Measurements from ENCODE around the gene SFXN3.

The SFXN3 gene

DNA sequence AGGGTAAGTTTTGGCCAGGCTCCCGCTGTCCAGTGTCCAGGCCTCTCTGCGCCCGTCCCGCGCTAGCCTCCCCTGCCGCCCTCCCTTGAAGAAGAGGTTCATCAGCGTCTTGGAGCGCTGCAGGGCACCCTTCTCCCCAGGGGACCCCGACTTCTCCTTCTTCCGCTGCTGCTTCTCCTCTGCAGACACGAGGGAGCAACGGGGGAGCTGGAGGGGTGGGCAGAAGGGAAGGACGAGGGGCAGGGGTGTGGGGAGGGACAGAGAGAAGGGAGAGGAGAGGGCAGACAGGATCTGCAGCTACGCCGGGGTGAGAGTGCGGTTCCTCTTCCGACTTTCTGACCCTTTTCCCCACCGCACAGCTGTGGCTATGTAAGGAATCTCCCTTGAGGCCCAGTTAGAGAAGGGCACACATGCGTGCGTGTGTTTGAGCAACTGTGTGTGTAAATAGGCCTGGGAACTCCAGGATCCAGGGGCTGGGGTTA, 12.9 kb upstream of the SFXN3 start:
- H2AFZ ChIP-seq (ENCODE audit: low read depth, low read length, severe bottlenecking) = no peak overlapping the region

DNA sequence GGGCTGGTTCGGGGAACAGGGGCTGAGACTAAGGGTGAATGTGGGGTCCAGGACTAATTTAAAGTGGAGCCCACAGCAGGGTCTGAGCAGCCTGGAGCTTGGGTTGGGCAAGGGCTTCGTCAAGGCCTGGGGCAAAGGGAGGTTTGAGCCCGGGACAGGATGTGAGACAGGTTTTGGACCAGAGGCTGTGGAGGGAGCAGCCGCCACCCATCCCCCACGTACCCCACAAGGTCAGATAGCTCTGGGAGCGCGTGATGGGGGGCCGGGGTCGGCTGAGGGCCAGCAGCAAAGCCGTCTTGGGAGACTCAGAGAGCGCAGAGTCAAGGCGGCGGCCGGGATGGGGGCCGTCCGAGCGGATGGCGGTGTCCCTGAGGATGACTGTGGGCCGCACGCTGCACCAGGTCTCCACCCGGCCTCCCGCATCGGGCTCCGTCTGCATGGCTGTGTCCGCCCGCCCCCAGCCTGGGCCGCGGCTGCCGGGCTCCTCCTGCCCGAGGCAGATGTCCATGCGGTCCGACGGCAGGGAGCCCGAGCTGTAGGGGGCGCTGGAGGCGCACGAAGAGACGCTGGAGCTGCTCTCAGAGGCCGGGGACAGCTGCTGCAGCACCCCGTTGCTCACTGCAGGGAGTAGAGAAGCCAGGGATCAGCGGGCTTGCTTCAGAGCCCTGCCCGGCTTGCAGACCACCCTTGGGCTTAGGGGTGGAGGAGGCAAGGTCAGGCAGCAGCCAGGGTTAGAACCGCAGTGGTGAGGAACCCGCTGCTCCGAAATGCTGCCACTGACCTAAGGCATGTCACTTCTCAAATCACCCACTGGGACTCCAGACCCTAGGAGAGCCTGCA, 12.2 kb upstream of the SFXN3 start:
- no peak overlapping the region for H3K4me2 ChIP-seq (ENCODE audit: low read depth, low read length, poor library complexity, severe bottlenecking)
- no peaks in the 10 kb centered on the region for H3K9me3 ChIP-seq (ENCODE audit: insufficient read depth, low read length)
- no peak overlapping the region for H3K4me3 ChIP-seq (ENCODE audit: insufficient read depth, low read length, poor library complexity, severe bottlenecking)
- peak; percentile 62 for TF ChIP-seq CTCF (IDR thresholded peaks at IDR 0.05; ENCODE audit: insufficient read depth, low read length, poor library complexity, severe bottlenecking)
- TF ChIP-seq EZH2phosphoT487 (conservative IDR thresholded peaks at IDR 0.05; ENCODE audit: low read length) = no peak
- no peaks in the 10 kb centered on the region for H3K79me2 ChIP-seq (ENCODE audit: insufficient read depth, low read length)
- no peak overlapping the region for H3K9ac ChIP-seq (ENCODE audit: low read length)
- H3K36me3 ChIP-seq (ENCODE audit: low read length) = no peaks in the 10 kb centered on the region
- H2AFZ ChIP-seq (ENCODE audit: low read depth, low read length, severe bottlenecking) = no peak overlapping the region
- no peaks in the 10 kb centered on the region for H4K20me1 ChIP-seq (ENCODE audit: low read depth, low read length)
- H3F3A ChIP-seq (ENCODE audit: insufficient read depth) = no peaks in the 10 kb centered on the region
- H3K27ac ChIP-seq (ENCODE audit: low read depth, low read length) = no peak overlapping the region
- H3K27me3 ChIP-seq (ENCODE audit: low read length) = no peaks in the 10 kb centered on the region
- no peaks in the 10 kb centered on the region for H3K9me2 ChIP-seq (replicated peaks; ENCODE audit: insufficient read depth, low read length)

More for the DNA sequence above, 12.9 kb upstream of the SFXN3 start:
- Histone ChIP-seq H3K9ac (ENCODE audit: low read length) (no peak overlapping the region), H3K27ac (ENCODE audit: low read depth, low read length) (no peak overlapping the region), H3K79me2 (ENCODE audit: insufficient read depth, low read length) (no peaks in the 10 kb centered on the region), H3F3A (ENCODE audit: insufficient read depth) (no peaks in the 10 kb centered on the region), H4K20me1 (ENCODE audit: low read depth, low read length) (no peaks in the 10 kb centered on the region), H3K4me3 (ENCODE audit: insufficient read depth, low read length, poor library complexity, severe bottlenecking) (no peak overlapping the region), H3K9me2 (replicated peaks; ENCODE audit: insufficient read depth, low read length) (no peaks in the 10 kb centered on the region), H3K9me3 (ENCODE audit: insufficient read depth, low read length) (no peaks in the 10 kb centered on the region), H3K4me2 (ENCODE audit: low read depth, low read length, poor library complexity, severe bottlenecking) (no peak overlapping the region), H3K36me3 (ENCODE audit: low read length) (no peaks in the 10 kb centered on the region), H3K27me3 (ENCODE audit: low read length) (no peaks in the 10 kb centered on the region)
- TF ChIP-seq CTCF (IDR thresholded peaks at IDR 0.05; ENCODE audit: insufficient read depth, low read length, poor library complexity, severe bottlenecking) (no peak), EZH2phosphoT487 (conservative IDR thresholded peaks at IDR 0.05; ENCODE audit: low read length) (no peak)

DNA sequence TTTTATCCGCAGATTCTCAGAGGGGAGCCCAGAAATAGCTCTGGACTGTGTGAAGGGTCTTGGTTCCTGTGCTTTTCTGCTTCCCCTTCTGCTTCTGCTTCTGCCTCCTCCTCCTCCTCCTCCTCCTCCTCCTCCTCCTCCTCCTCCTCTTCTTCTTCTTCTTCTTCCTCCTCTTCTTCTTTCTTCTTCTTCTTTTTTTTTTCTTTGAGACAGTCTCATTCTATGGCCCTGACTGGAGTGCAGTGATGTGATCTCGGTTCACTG, 11.7 kb upstream of the SFXN3 start:
- Histone ChIP-seq H3K9ac (ENCODE audit: low read length) (no peak overlapping the region), H3F3A (ENCODE audit: insufficient read depth) (no peaks in the 10 kb centered on the region), H3K36me3 (ENCODE audit: low read length) (no peaks in the 10 kb centered on the region), H3K79me2 (ENCODE audit: insufficient read depth, low read length) (no peaks in the 10 kb centered on the region), H3K9me2 (replicated peaks; ENCODE audit: insufficient read depth, low read length) (no peaks in the 10 kb centered on the region), H3K9me3 (ENCODE audit: insufficient read depth, low read length) (no peaks in the 10 kb centered on the region), H3K27me3 (ENCODE audit: low read length) (no peaks in the 10 kb centered on the region), H4K20me1 (ENCODE audit: low read depth, low read length) (no peaks in the 10 kb centered on the region), H2AFZ (ENCODE audit: low read depth, low read length, severe bottlenecking) (no peak overlapping the region), H3K4me2 (ENCODE audit: low read depth, low read length, poor library complexity, severe bottlenecking) (no peak overlapping the region), H3K27ac (ENCODE audit: low read depth, low read length) (no peak overlapping the region), H3K4me3 (ENCODE audit: insufficient read depth, low read length, poor library complexity, severe bottlenecking) (no peak overlapping the region)
- TF ChIP-seq EZH2phosphoT487 (conservative IDR thresholded peaks at IDR 0.05; ENCODE audit: low read length) (no peak), CTCF (IDR thresholded peaks at IDR 0.05; ENCODE audit: insufficient read depth, low read length, poor library complexity, severe bottlenecking) (no peak)
